HepG2 (cell line): ENCODE measurements around the gene TMEM222. TPM values are rescaled to one million over a fixed set of nuclear protein-coding genes. Genes with fewer than 3 reads are reported as not detected.

ENCODE experiments used
- AHDC1 ChIP-seq: sonication (generic); formaldehyde crosslinking; IDR thresholded peaks from 2 replicates; pipeline ENCODE4 v1.5.1; 2020; ENCODE audit warnings: mild to moderate bottlenecking, missing genetic modification reagents, borderline replicate concordance
- E2F5 ChIP-seq: sonication (generic); formaldehyde crosslinking; conservative IDR thresholded peaks from 2 replicates; pipeline ENCODE4 v1.4.0; 2020; ENCODE audit warnings: missing genetic modification reagents
- HHEX ChIP-seq: IDR thresholded peaks from 2 replicates; pipeline ENCODE4 v1.6.1; 2016; ENCODE audit warnings: control low read depth
- HIVEP1 ChIP-seq: sonication (generic); formaldehyde crosslinking; IDR thresholded peaks from 2 replicates; pipeline ENCODE4 v1.4.0; 2020; ENCODE audit warnings: mild to moderate bottlenecking, missing genetic modification reagents
- ZNF430 ChIP-seq: sonication (generic); formaldehyde crosslinking; IDR thresholded peaks from 2 replicates; pipeline ENCODE4 v1.9.0; 2021; ENCODE audit warnings: mild to moderate bottlenecking, missing genetic modification reagents
- ZNF563 ChIP-seq: sonication (generic); formaldehyde crosslinking; IDR thresholded peaks from 2 replicates; pipeline ENCODE4 v1.8.0; 2022; ENCODE audit warnings: mild to moderate bottlenecking, moderate library complexity, missing genetic modification reagents
- ZNF850 ChIP-seq: sonication (generic); formaldehyde crosslinking; conservative IDR thresholded peaks from 2 replicates; pipeline ENCODE4 v1.9.0; 2021; ENCODE audit warnings: mild to moderate bottlenecking, missing genetic modification reagents
- polyA plus RNA-seq, 8 experiments: library from polyadenylated mRNA; depleted of rRNA in 3 of 8; stranded (reverse) in 7 of 8; unstranded in 1 of 8; fragments of >200 nt; fragmentation: Illumina TruSeq in 4 of 8; extraction: Trizol in 4 of 8; gene quantifications; 2 replicates each; pipeline versions ENCODE4 v1.2.1 to v1.2.3, GENCODE V29; 2011 to 2016; ENCODE audit warnings: low read depth in 4 of 8, missing spikeins in 1 of 8, mixed read lengths in 1 of 8; ENCODE audit not compliant: insufficient read depth in 1 of 8
- total RNA-seq, 5 experiments: library from RNA; depleted of rRNA; stranded (reverse); fragments of >200 nt; fragmentation: Illumina TruSeq; extraction: Trizol; gene quantifications; 2 replicates each; pipeline ENCODE4 v1.2.3, GENCODE V29; 2016; ENCODE audit warnings: low read depth in 1 of 5
- TF ChIP-seq, protein P1 (sequence below), 2 experiments: sonication (generic) in 1 of 2; formaldehyde crosslinking in 1 of 2; IDR thresholded peaks; 2 replicates each; pipeline versions ENCODE4 v1.5.1 to v1.6.1; 2011 to 2020; ENCODE audit warnings: borderline replicate concordance in 1 of 2, low read depth in 1 of 2, low read length in 1 of 2, mild to moderate bottlenecking in 1 of 2, missing genetic modification reagents in 1 of 2, moderate library complexity in 1 of 2
- TF ChIP-seq, protein P2 (sequence below): sonication (generic); formaldehyde crosslinking; IDR thresholded peaks from 2 replicates; pipeline ENCODE4 v1.5.0; 2020; ENCODE audit warnings: mild to moderate bottlenecking, missing genetic modification reagents, borderline replicate concordance
- TF ChIP-seq, protein P3 (sequence below): sonication (generic); formaldehyde crosslinking; IDR thresholded peaks from 2 replicates; pipeline ENCODE4 v1.4.0; 2020; ENCODE audit warnings: missing genetic modification reagents, borderline replicate concordance

The TMEM222 gene
- total and polyA plus RNA-seq, 2 of the 13 experiments (the other 11 are each of a cell fraction or from before 2014, with no cell fraction given), result 22.7 to 29.6 TPM

DNA sequence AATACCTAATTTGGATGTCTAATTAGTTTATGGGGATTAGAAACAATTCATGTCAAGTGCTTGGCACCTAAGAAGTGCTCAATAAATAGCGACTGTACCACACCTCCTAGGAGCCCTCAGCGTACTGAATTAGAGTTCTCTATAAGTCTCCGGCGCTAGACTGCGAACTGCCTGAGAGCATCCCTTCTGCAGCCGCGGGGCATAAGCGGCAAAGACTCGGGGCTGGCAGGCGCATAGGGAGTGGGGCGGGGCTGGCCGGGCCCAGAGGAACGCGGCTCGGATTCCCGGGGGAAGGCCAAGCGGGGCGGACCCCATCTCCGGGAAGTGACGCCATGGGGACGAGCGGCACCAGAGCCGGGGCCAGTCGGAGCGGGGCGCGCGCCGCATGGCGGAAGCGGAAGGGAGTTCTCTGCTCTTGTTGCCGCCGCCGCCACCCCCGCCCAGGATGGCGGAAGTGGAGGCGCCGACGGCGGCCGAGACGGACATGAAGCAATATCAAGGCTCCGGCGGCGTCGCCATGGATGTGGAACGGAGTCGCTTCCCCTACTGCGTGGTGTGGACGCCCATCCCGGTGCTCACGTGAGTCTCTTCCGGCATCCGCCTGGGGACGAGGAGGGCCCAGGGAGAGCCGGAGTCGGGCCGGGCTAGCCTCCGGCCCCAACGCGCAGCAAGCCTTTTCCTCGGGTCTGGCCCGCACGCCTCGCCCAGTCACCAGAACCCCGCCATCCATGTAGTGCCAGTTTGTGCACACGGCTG is at the start of gene TMEM222 (continued):
- TF ChIP-seq, protein P1, sequence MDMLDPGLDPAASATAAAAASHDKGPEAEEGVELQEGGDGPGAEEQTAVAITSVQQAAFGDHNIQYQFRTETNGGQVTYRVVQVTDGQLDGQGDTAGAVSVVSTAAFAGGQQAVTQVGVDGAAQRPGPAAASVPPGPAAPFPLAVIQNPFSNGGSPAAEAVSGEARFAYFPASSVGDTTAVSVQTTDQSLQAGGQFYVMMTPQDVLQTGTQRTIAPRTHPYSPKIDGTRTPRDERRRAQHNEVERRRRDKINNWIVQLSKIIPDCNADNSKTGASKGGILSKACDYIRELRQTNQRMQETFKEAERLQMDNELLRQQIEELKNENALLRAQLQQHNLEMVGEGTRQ (IDR thresholded peaks at IDR 0.05; ENCODE audit: low read depth, low read length), result no peak
- TF ChIP-seq, protein P1 (CRISPR knock-in tag; IDR thresholded peaks at IDR 0.05; ENCODE audit: borderline replicate concordance), result 0 out of 2 replicates have a peak, but pooled peaks have one; percentile 51
- TF ChIP-seq ZNF850 (CRISPR knock-in tag) (no peak), AHDC1 (CRISPR knock-in tag) (no peak), ZNF430 (peak; percentile 78; the same call in 1 of the 2 replicates), ZNF563 (CRISPR knock-in tag) (peak; percentile 91), E2F5 (CRISPR knock-in tag) (peak; percentile 84), HIVEP1 (peak; percentile 89), HHEX (CRISPR knock-in tag) (no peak)
- TF ChIP-seq, protein P2, sequence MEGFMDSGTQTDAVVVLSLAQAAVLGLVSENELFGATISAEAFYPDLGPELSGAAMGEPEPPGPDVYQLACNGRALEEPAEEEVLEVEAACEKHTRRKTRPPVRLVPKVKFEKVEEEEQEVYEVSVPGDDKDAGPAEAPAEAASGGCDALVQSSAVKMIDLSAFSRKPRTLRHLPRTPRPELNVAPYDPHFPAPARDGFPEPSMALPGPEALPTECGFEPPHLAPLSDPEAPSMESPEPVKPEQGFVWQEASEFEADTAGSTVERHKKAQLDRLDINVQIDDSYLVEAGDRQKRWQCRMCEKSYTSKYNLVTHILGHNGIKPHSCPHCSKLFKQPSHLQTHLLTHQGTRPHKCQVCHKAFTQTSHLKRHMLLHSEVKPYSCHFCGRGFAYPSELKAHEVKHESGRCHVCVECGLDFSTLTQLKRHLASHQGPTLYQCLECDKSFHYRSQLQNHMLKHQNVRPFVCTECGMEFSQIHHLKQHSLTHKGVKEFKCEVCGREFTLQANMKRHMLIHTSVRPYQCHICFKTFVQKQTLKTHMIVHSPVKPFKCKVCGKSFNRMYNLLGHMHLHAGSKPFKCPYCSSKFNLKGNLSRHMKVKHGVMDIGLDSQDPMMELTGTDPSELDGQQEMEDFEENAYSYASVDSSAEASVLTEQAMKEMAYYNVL (CRISPR knock-in tag), result peak; percentile 79
- TF ChIP-seq, protein P3, sequence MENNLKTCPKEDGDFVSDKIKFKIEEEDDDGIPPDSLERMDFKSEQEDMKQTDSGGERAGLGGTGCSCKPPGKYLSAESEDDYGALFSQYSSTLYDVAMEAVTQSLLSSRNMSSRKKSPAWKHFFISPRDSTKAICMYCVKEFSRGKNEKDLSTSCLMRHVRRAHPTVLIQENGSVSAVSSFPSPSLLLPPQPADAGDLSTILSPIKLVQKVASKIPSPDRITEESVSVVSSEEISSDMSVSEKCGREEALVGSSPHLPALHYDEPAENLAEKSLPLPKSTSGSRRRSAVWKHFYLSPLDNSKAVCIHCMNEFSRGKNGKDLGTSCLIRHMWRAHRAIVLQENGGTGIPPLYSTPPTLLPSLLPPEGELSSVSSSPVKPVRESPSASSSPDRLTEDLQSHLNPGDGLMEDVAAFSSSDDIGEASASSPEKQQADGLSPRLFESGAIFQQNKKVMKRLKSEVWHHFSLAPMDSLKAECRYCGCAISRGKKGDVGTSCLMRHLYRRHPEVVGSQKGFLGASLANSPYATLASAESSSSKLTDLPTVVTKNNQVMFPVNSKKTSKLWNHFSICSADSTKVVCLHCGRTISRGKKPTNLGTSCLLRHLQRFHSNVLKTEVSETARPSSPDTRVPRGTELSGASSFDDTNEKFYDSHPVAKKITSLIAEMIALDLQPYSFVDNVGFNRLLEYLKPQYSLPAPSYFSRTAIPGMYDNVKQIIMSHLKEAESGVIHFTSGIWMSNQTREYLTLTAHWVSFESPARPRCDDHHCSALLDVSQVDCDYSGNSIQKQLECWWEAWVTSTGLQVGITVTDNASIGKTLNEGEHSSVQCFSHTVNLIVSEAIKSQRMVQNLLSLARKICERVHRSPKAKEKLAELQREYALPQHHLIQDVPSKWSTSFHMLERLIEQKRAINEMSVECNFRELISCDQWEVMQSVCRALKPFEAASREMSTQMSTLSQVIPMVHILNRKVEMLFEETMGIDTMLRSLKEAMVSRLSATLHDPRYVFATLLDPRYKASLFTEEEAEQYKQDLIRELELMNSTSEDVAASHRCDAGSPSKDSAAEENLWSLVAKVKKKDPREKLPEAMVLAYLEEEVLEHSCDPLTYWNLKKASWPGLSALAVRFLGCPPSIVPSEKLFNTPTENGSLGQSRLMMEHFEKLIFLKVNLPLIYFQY (CRISPR knock-in tag), result no peak
